Measurements from ENCODE around the gene LAMC3.

DNA sequence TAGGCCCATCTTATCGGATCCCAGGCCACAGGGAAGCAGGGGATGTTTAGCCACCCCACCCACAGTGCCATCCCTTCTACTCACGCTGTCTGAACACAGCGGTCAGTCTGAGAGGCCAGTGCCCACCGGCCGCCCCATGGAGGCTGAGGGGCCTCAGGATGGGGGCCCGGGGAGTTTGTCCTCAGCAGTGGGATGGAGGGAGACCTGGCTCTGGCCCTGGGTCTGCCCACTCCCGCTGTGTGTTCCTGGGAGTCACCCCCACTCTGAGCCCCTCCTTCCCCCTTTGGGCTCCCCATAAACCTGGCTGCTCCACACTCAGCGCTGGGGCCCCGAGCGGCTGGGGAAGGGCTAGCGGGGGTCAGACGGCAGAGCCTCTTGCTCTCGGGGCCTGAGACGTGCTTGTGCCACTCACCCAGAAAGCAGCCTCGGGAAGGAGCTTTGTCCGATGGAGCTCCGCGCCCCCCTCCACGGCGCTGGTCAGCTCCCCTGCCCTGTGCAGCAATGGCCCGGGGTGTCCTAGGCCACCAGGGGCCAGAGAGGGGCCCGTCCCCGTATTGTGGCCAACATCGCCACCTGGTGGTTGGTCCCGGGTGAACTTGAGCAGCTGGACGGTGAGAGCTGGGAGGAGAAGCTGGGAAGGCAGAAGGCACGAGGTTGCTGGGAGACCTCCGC is 10.9 kb upstream of the LAMC3 start:
- TF ChIP-seq, protein P1, sequence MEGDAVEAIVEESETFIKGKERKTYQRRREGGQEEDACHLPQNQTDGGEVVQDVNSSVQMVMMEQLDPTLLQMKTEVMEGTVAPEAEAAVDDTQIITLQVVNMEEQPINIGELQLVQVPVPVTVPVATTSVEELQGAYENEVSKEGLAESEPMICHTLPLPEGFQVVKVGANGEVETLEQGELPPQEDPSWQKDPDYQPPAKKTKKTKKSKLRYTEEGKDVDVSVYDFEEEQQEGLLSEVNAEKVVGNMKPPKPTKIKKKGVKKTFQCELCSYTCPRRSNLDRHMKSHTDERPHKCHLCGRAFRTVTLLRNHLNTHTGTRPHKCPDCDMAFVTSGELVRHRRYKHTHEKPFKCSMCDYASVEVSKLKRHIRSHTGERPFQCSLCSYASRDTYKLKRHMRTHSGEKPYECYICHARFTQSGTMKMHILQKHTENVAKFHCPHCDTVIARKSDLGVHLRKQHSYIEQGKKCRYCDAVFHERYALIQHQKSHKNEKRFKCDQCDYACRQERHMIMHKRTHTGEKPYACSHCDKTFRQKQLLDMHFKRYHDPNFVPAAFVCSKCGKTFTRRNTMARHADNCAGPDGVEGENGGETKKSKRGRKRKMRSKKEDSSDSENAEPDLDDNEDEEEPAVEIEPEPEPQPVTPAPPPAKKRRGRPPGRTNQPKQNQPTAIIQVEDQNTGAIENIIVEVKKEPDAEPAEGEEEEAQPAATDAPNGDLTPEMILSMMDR (IDR thresholded peaks at IDR 0.05) = peak; percentile 90
- no peak for TF ChIP-seq ZFX (IDR thresholded peaks at IDR 0.05; ENCODE audit: borderline replicate concordance)
